Neural cell (in vitro differentiated cells): ENCODE results near the gene LRRC18. TPM values are rescaled to one million over a fixed set of nuclear protein-coding genes. Genes with fewer than 3 reads are reported as not detected.

Experiments
- H2AFZ ChIP-seq: fragments of 200-600, 300-800 bp; sonication (generic), shearing (Covaris generic); 2 replicates; pipeline ENCODE4 v1.6.0; 2014; ENCODE audit warnings: low read depth, mild to moderate bottlenecking, antibody characterized with exemption, low read length, moderate library complexity
- H3F3A ChIP-seq: fragments of 200-600 bp; shearing (Covaris generic); 2 replicates; pipeline ENCODE4 v1.6.1; 2016; ENCODE audit warnings: mild to moderate bottlenecking, moderate library complexity, mixed read lengths, antibody characterized with exemption, low read length; ENCODE audit not compliant: insufficient read depth, poor library complexity, severe bottlenecking
- H3K27ac ChIP-seq: fragments of 200-600, 300-800 bp; sonication (generic), shearing (Covaris generic); 2 replicates; pipeline ENCODE4 v1.5.1; 2014; ENCODE audit warnings: mild to moderate bottlenecking, low read length, moderate library complexity
- H3K27me3 ChIP-seq: fragments of 300-800, 200-600 bp; sonication (generic), shearing (Covaris generic); 2 replicates; pipeline ENCODE4 v1.6.0; 2014; ENCODE audit warnings: mild to moderate bottlenecking, low read depth, low read length, moderate library complexity; ENCODE audit not compliant: insufficient read depth
- H3K36me3 ChIP-seq: fragments of 300-800, 200-600 bp; sonication (generic), shearing (Covaris generic); 2 replicates; pipeline ENCODE4 v1.5.1; 2014; ENCODE audit warnings: mild to moderate bottlenecking, antibody characterized with exemption, low read length, moderate library complexity; ENCODE audit not compliant: insufficient read depth
- H3K4me2 ChIP-seq: fragments of 300-800, 200-600 bp; sonication (generic), shearing (Covaris generic); 2 replicates; pipeline ENCODE4 v1.6.0; 2014; ENCODE audit warnings: mild to moderate bottlenecking, low read length
- H3K4me3 ChIP-seq: fragments of 300-800, 200-600 bp; sonication (generic), shearing (Covaris generic); 2 replicates; pipeline ENCODE4 v1.5.1; 2014; ENCODE audit warnings: mild to moderate bottlenecking, low read length, moderate library complexity
- H3K79me2 ChIP-seq: fragments of 200-600 bp; shearing (Covaris generic); replicated peaks from 2 replicates; pipeline ENCODE4 v1.6.0; 2014; ENCODE audit warnings: mild to moderate bottlenecking, low read length, moderate library complexity; ENCODE audit not compliant: insufficient read depth
- H3K9ac ChIP-seq: fragments of 300-800, 200-600 bp; sonication (generic), shearing (Covaris generic); 2 replicates; pipeline ENCODE4 v1.6.1; 2016; ENCODE audit warnings: mild to moderate bottlenecking, low read length, mixed read lengths
- H3K9me2 ChIP-seq: fragments of 200-600 bp; shearing (Covaris generic); 2 replicates; pipeline ENCODE4 v1.6.1; 2016; ENCODE audit warnings: mild to moderate bottlenecking, low read length, mixed read lengths; ENCODE audit not compliant: insufficient read depth
- H3K9me3 ChIP-seq: fragments of 200-600, 300-800 bp; sonication (generic), shearing (Covaris generic); 2 replicates; pipeline ENCODE4 v1.6.1; 2016; ENCODE audit warnings: mild to moderate bottlenecking, mixed run types, low read length, moderate library complexity, mixed read lengths
- H4K20me1 ChIP-seq: fragments of 200-600 bp; shearing (Covaris generic); 2 replicates; pipeline ENCODE4 v1.6.1; 2016; ENCODE audit warnings: mild to moderate bottlenecking, mixed run types; ENCODE audit not compliant: insufficient read depth
- EP300 ChIP-seq: fragments of 450-650 bp; conservative IDR thresholded peaks from 2 replicates; pipeline ENCODE4 v1.6.1; 2014; ENCODE audit warnings: antibody characterized with exemption, mild to moderate bottlenecking, moderate library complexity; ENCODE audit not compliant: poor library complexity, severe bottlenecking
- EZH2 ChIP-seq: fragments of 200-600, 300-800 bp; shearing (Covaris generic), sonication (generic); IDR thresholded peaks from 2 replicates; pipeline ENCODE4 v1.6.1; 2014; ENCODE audit warnings: antibody characterized with exemption, low read length, borderline replicate concordance, mild to moderate bottlenecking; ENCODE audit not compliant: insufficient read depth, poor library complexity, severe bottlenecking
- MXI1 ChIP-seq: fragments of 450-650 bp; conservative IDR thresholded peaks from 2 replicates; pipeline ENCODE4 v1.6.1; 2014; ENCODE audit warnings: antibody characterized with exemption, mild to moderate bottlenecking; ENCODE audit not compliant: poor library complexity, severe bottlenecking
- POLR2AphosphoS5 ChIP-seq: IDR thresholded peaks from 2 replicates; pipeline ENCODE4 v1.6.1; 2012
- RAD21 ChIP-seq: fragments of 450-650 bp; conservative IDR thresholded peaks from 2 replicates; pipeline ENCODE4 v1.6.1; 2014; ENCODE audit warnings: antibody characterized with exemption, mild to moderate bottlenecking, moderate library complexity
- REST ChIP-seq: IDR thresholded peaks from 2 replicates; pipeline ENCODE4 v1.6.1; 2012; ENCODE audit warnings: borderline replicate concordance
- SMC3 ChIP-seq: fragments of 450-650 bp; conservative IDR thresholded peaks from 2 replicates; pipeline ENCODE4 v1.6.1; 2014; ENCODE audit warnings: antibody characterized with exemption, mild to moderate bottlenecking, moderate library complexity; ENCODE audit not compliant: poor library complexity
- TAF1 ChIP-seq: IDR thresholded peaks from 2 replicates; pipeline ENCODE4 v1.6.1; 2012; ENCODE audit warnings: low read depth
- polyA plus RNA-seq: library from polyadenylated mRNA; depleted of rRNA; stranded (reverse); fragments of >200 nt; gene quantifications from 2 replicates; pipeline ENCODE4 v1.2.3, GENCODE V29; 2014
- TF ChIP-seq, protein P1 (sequence below): fragments of 450-650 bp; IDR thresholded peaks from 2 replicates; pipeline ENCODE4 v1.5.1; 2014; ENCODE audit warnings: antibody characterized with exemption, mild to moderate bottlenecking, moderate library complexity; ENCODE audit not compliant: poor library complexity, severe bottlenecking

LRRC18 gene
- polyA plus RNA-seq, 1 donor from 2014 or later, result not detected

DNA sequence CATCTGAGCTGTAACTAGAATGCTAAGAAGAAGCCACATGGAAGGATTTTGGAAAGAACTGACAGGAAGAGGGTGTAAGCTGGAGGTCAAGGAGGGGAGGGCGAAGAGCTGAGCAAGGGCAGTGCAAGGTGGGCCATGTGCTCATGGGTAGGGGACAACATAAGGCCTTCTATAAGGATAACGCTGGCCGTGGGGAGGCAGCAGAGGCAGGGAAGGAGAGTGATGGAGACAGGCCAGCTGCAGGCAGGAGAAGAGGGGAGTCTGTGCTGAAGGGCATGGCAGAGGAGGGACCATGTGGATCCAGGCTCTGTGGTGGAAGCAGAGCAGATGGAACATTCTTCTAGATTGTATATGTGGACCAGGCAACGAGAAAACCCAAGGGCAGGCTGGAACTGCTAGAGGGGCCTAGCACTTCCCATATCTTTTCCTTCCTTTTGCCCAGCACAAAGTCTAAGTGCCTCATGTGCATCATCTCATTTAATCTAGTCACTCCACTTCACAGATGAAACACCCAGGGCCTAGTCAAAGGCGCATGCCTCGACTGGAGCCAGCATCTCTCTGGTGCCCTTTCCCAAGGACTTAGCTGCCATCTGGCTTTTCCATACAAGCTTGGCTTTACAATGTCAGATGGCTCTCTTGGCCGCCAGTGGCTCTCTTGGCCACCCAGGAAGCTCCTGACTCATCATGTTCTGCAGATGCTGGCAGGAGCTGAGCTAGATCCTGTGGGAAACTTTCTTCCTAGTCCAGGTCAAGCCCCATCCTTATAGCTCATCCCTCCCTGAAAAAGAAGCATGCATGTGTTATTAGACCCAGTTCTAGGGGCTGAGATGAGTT lies 6.6 kb downstream of the LRRC18 start:
- H3K9me2 ChIP-seq, result no peaks in the 10 kb centered on the region
- H2AFZ ChIP-seq, result no peak overlapping the region
- H4K20me1 ChIP-seq, result no peaks in the 10 kb centered on the region
- no peak overlapping the region for H3K27ac ChIP-seq
- H3K36me3 ChIP-seq, result no peaks in the 10 kb centered on the region
- no peak overlapping the region for H3K4me3 ChIP-seq
- no peak overlapping the region for H3K9ac ChIP-seq
- no peaks in the 10 kb centered on the region for H3K9me3 ChIP-seq
- no peaks in the 10 kb centered on the region for H3K27me3 ChIP-seq
- no peaks in the 10 kb centered on the region for H3F3A ChIP-seq
- TF ChIP-seq TAF1 (no peak), EZH2 (no peak), MXI1 (no peak), SMC3 (no peak), POLR2AphosphoS5 (no peak), RAD21 (no peak), REST (no peak)
- TF ChIP-seq, protein P1, sequence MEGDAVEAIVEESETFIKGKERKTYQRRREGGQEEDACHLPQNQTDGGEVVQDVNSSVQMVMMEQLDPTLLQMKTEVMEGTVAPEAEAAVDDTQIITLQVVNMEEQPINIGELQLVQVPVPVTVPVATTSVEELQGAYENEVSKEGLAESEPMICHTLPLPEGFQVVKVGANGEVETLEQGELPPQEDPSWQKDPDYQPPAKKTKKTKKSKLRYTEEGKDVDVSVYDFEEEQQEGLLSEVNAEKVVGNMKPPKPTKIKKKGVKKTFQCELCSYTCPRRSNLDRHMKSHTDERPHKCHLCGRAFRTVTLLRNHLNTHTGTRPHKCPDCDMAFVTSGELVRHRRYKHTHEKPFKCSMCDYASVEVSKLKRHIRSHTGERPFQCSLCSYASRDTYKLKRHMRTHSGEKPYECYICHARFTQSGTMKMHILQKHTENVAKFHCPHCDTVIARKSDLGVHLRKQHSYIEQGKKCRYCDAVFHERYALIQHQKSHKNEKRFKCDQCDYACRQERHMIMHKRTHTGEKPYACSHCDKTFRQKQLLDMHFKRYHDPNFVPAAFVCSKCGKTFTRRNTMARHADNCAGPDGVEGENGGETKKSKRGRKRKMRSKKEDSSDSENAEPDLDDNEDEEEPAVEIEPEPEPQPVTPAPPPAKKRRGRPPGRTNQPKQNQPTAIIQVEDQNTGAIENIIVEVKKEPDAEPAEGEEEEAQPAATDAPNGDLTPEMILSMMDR, result no peak
- no peaks in the 10 kb centered on the region for H3K79me2 ChIP-seq
- no peak overlapping the region for H3K4me2 ChIP-seq

- Histone ChIP-seq H4K20me1 (no peaks in the 10 kb centered on the region), H3K9me3 (no peaks in the 10 kb centered on the region), H3K4me2 (no peak overlapping the region), H3K36me3 (no peaks in the 10 kb centered on the region), H3K27ac (no peak overlapping the region), H3K9me2 (no peaks in the 10 kb centered on the region), H3F3A (no peaks in the 10 kb centered on the region), H2AFZ (no peak overlapping the region), H3K79me2 (no peaks in the 10 kb centered on the region), H3K4me3 (no peak overlapping the region), H3K9ac (no peak overlapping the region), H3K27me3 (no peaks in the 10 kb centered on the region)
- no peak for TF ChIP-seq TAF1
- no peak for TF ChIP-seq REST
- TF ChIP-seq POLR2AphosphoS5, result no peak
- TF ChIP-seq RAD21, result no peak
- TF ChIP-seq EP300, result no peak
- no peak for TF ChIP-seq EZH2
- no peak for TF ChIP-seq MXI1
- TF ChIP-seq, protein P1, result no peak
- TF ChIP-seq SMC3, result no peak
These were observed 8.5 kb downstream of the LRRC18 start for GRCh38 chr10:48931188-48931587.
